DND-41 (cell line): ENCODE results near the gene LRRC9.

Experiments used
- ATAC-seq: fragments of 200-7000 bp; cut with Tn5 transposase; 3 replicates; pipeline ENCODE4 v1.9.1; 2021; ENCODE audit warnings: low read depth; ENCODE audit not compliant: insufficient read depth
- DNase-seq: peaks from one replicate; pipeline ENCODE4 v3.0.0-alpha.2; 2020
- H2AFZ ChIP-seq: 2 replicates; pipeline ENCODE4 v1.6.0; 2012; ENCODE audit warnings: low read depth, low read length
- H3K27ac ChIP-seq: 2 replicates; pipeline ENCODE4 v1.5.1; 2012; ENCODE audit warnings: low read length, inconsistent platforms
- H3K27me3 ChIP-seq: fragments of 200-600 bp; sonication (generic); 2 replicates; pipeline ENCODE4 v1.6.0; 2012; ENCODE audit warnings: low read length, mild to moderate bottlenecking, inconsistent platforms; ENCODE audit not compliant: insufficient read depth, poor library complexity
- H3K36me3 ChIP-seq: 2 replicates; pipeline ENCODE4 v1.5.1; 2012; ENCODE audit warnings: low read length, inconsistent platforms; ENCODE audit not compliant: insufficient read depth
- H3K4me1 ChIP-seq: 2 replicates; pipeline ENCODE4 v1.5.1; 2012; ENCODE audit warnings: mild to moderate bottlenecking, low read length; ENCODE audit not compliant: insufficient read depth
- H3K4me2 ChIP-seq: 2 replicates; pipeline ENCODE4 v1.6.0; 2012; ENCODE audit warnings: mild to moderate bottlenecking, moderate library complexity, low read length, inconsistent platforms; ENCODE audit not compliant: insufficient read depth
- H3K4me3 ChIP-seq, 2 experiments: fragments of 200-600 bp in 1 of 2; shearing (Covaris generic) in 1 of 2; 2 replicates each; pipeline ENCODE4 v1.5.1; 2012 to 2016; ENCODE audit warnings: inconsistent platforms in 2 of 2, low read length in 2 of 2, mild to moderate bottlenecking in 2 of 2, low read depth in 1 of 2, moderate library complexity in 1 of 2
- H3K79me2 ChIP-seq: 2 replicates; pipeline ENCODE4 v1.6.0; 2012; ENCODE audit warnings: low read length, inconsistent platforms; ENCODE audit not compliant: insufficient read depth
- H3K9ac ChIP-seq: 2 replicates; pipeline ENCODE4 v1.6.0; 2012; ENCODE audit warnings: low read depth, mild to moderate bottlenecking, inconsistent platforms, low read length, moderate library complexity
- H3K9me3 ChIP-seq: 2 replicates; pipeline ENCODE4 v1.5.1; 2012; ENCODE audit warnings: low read length, moderate library complexity, mild to moderate bottlenecking, inconsistent platforms; ENCODE audit not compliant: insufficient read depth, severe bottlenecking
- H4K20me1 ChIP-seq: 2 replicates; pipeline ENCODE4 v1.6.0; 2012; ENCODE audit warnings: low read length; ENCODE audit not compliant: insufficient read depth
- EZH2 ChIP-seq: IDR thresholded peaks from 3 replicates; pipeline ENCODE4 v1.6.1; 2012; ENCODE audit warnings: borderline replicate concordance, low read depth, mild to moderate bottlenecking, moderate library complexity, low read length, inconsistent platforms; ENCODE audit not compliant: severe bottlenecking
- TF ChIP-seq, protein P1 (sequence below): IDR thresholded peaks from 2 replicates; pipeline ENCODE4 v1.5.1; 2012; ENCODE audit warnings: borderline replicate concordance, low read length, moderate library complexity, mild to moderate bottlenecking; ENCODE audit not compliant: poor library complexity, severe bottlenecking; ENCODE audit errors: extremely low read depth

The LRRC9 gene

GRCh38 chr14:59981564-59981963, 61.6 kb downstream of the LRRC9 start:
- Histone ChIP-seq H3K4me3 (no peak overlapping the region), H3K36me3 (no peaks in the 10 kb centered on the region), H2AFZ (no peak overlapping the region), H3K4me1 (no peaks in the 10 kb centered on the region), H3K79me2 (no peaks in the 10 kb centered on the region), H4K20me1 (no peaks in the 10 kb centered on the region), H3K27me3 (peaks cover 3% of the 10 kb centered on the region), H3K9ac (no peak overlapping the region), H3K4me2 (no peak overlapping the region), H3K9me3 (no peaks in the 10 kb centered on the region), H3K27ac (no peak overlapping the region)
- TF ChIP-seq, protein P1, sequence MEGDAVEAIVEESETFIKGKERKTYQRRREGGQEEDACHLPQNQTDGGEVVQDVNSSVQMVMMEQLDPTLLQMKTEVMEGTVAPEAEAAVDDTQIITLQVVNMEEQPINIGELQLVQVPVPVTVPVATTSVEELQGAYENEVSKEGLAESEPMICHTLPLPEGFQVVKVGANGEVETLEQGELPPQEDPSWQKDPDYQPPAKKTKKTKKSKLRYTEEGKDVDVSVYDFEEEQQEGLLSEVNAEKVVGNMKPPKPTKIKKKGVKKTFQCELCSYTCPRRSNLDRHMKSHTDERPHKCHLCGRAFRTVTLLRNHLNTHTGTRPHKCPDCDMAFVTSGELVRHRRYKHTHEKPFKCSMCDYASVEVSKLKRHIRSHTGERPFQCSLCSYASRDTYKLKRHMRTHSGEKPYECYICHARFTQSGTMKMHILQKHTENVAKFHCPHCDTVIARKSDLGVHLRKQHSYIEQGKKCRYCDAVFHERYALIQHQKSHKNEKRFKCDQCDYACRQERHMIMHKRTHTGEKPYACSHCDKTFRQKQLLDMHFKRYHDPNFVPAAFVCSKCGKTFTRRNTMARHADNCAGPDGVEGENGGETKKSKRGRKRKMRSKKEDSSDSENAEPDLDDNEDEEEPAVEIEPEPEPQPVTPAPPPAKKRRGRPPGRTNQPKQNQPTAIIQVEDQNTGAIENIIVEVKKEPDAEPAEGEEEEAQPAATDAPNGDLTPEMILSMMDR, result no peak
- TF ChIP-seq EZH2, result no peak
- ATAC-seq, result no peak
- no peak for DNase-seq

DNA sequence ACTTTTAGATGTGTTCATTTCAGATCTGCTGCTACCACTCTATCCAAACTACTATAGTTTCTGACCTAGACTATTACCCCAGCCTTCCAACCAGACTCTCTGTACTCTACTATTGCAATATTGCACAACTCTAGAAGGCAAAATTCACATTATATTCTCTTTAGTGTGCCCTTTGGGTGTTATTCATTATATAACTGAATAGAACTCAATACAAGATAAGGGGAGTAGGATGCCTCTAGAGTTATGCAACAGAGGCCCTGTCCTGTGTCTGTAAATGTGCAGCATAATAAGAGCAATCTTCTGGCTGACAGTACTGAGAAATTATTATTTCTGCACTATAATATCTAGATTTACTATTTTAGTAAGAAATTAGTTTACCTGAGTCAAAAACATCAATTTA, 63.1 kb downstream of the LRRC9 start:
- H4K20me1 ChIP-seq, result no peaks in the 10 kb centered on the region
- H3K27me3 ChIP-seq, result peaks cover 3% of the 10 kb centered on the region
- H3K27ac ChIP-seq, result no peak overlapping the region
- TF ChIP-seq, protein P1, result no peak
- no peak for TF ChIP-seq EZH2
- no peak overlapping the region for H3K9ac ChIP-seq
- no peaks in the 10 kb centered on the region for H3K79me2 ChIP-seq
- H3K4me2 ChIP-seq, result no peak overlapping the region
- H3K9me3 ChIP-seq, result no peaks in the 10 kb centered on the region
- H2AFZ ChIP-seq, result no peak overlapping the region
- H3K4me3 ChIP-seq, result no peak overlapping the region
- no peaks in the 10 kb centered on the region for H3K4me1 ChIP-seq
- no peak for DNase-seq
- H3K36me3 ChIP-seq, result no peaks in the 10 kb centered on the region
- no peak for ATAC-seq

DNA sequence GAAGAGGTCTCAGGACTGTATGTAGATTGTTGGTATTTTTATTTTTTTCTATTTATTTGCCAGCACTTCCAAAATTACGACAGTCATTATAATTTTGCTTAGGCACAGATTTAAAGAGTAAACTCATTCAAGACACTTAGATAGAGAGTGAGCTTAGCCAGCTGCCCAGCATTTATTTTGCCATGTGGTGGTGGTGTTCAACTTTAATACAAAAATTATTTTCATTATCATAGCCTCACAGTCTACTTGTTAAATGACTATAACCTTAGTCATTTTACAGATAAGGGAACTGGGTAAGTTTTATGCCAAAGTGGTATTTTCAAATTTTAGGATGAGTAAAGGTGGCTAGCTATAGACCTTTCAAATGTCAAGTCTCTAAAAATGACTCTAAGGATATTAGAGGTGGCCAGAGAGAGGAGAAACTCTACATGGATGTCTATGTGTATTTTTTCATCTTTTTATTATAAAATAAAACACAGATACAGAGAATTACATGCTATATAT, 66.7 kb downstream of the LRRC9 start:
- Histone ChIP-seq H3K9me3 (no peaks in the 10 kb centered on the region), H3K36me3 (no peaks in the 10 kb centered on the region), H3K9ac (no peak overlapping the region), H3K79me2 (no peaks in the 10 kb centered on the region), H2AFZ (no peak overlapping the region), H3K27me3 (no peaks in the 10 kb centered on the region), H3K4me1 (no peaks in the 10 kb centered on the region), H4K20me1 (no peaks in the 10 kb centered on the region), H3K4me2 (no peak overlapping the region), H3K27ac (no peak overlapping the region), H3K4me3 (no peak overlapping the region)
- no peak for DNase-seq
- no peak for TF ChIP-seq EZH2
- TF ChIP-seq, protein P1, result no peak
- no peak for ATAC-seq

DNA sequence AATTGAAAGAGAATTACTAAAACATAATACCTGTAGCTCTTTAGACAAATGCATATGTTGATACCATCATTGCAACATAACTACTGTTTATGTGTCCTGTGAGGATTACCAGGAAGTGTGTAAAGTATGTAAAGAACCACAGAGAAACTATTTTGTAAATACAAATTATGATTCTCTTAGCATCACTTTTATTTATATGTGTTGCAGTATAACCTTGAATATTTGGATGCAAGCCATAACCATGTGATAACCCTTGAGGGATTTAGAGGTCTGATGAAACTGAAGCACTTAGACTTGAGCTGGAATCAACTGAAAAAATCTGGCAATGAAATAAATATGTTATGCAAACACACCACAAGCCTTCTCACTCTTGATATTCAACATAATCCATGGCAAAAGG, 77.5 kb downstream of the LRRC9 start:
- no peaks in the 10 kb centered on the region for H3K9me3 ChIP-seq
- TF ChIP-seq EZH2, result no peak
- TF ChIP-seq, protein P1, result no peak
- H3K4me3 ChIP-seq, result no peak overlapping the region
- H3K27me3 ChIP-seq, result no peaks in the 10 kb centered on the region
- no peak overlapping the region for H2AFZ ChIP-seq
- no peaks in the 10 kb centered on the region for H4K20me1 ChIP-seq
- no peaks in the 10 kb centered on the region for H3K79me2 ChIP-seq
- no peaks in the 10 kb centered on the region for H3K4me1 ChIP-seq
- no peak for DNase-seq
- no peak overlapping the region for H3K27ac ChIP-seq
- no peak overlapping the region for H3K9ac ChIP-seq
- no peak for ATAC-seq
- H3K36me3 ChIP-seq, result no peaks in the 10 kb centered on the region
- H3K4me2 ChIP-seq, result no peak overlapping the region
